Measurements from ENCODE around the gene RIPOR3.
"Not testable (repeated sequence)": the region's sequence is repeated elsewhere in the genome, so short reads cannot be mapped to it uniquely, and the experiment has no call there.

Gene RIPOR3

DNA sequence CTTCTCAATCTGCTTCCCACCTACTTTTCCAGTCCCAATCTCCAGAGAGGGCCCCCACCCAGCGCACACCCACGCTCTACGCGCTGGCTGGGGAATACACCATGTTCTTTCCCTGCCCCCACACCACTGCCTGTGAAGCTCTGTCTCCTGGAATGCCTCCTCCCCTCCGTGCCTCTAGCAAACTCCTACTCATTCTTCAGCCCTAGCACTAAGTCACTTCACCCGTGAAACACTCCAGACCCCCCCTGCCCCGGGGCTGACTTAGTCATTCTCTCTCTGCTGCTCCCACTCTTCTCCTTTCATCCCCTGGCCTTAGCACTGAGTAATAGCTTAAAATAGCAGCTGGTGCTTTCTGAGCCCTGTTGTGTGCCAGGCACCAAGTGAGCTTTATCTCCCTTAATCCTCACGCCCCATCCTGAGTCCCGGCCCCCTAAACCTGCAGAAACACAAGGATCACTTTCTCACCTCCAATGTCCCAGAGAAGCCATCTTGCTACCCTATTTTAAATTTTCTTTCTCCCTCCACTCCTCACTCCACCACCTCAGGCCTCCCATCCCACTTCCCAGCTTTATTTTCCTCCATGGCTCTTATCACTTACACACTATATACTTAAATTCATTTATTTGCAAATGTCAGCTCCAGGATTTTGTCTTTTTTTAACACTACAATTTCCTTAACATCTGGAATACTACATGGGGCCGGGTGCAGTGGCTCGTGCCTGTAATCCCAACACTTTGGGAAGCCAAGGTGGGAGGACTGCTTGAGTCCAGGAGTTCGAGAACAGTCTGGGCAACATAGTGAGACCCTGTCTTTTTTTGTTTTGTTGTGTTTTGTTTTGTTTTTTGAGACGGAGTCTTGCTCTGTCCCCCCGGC is 33.7 kb upstream of the RIPOR3 start:
- no peak for DNase-seq

DNA sequence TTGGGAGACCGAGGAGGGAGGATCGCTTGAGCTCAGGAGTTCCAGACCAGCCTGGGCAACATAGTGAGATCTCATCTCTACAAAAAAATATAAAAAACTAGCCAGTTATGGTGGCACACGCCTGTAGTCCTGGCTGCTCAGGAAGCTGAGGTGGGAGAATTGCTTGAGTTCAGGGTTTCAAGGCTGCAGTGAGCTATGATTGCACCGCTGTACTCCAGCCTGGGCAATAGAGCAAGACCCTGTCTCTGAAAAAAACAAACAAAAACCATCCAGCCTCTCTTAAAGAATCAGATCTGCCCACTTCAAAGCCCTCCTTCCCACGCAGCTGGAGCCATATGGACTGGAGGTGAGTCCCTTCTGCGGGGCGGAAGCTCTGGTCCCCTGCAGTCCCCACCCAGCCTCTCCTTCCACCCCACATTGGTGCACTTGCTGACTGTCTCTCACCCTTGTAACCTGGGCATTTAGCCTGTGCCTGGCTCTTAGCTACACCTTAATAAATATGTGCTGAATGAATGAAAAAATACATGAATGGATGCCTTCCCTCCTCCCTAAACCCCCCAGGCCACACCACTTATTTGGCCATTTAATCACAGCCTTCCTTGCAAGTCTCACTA is 32.9 kb upstream of the RIPOR3 start:
- DNase-seq = no peak

DNA sequence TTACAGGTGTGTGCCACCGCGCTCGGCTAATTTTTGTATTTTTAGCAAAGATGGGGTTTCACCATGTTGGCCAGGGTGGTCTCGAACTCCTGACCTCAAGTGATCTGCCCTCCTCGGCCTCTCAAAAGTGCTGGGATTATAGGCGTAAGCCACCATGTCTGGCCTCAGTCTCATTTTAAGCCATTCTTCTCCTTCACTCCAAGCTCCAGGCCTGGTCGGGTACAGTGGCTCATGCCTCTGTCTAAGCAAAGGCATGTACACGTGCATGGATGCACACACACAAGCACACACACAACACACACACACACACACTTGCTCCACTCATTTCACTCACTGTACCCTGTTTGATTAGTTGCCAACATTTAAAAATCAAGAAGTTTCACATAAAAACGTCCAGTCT is 32.3 kb upstream of the RIPOR3 start:
- DNase-seq = no peak

DNA sequence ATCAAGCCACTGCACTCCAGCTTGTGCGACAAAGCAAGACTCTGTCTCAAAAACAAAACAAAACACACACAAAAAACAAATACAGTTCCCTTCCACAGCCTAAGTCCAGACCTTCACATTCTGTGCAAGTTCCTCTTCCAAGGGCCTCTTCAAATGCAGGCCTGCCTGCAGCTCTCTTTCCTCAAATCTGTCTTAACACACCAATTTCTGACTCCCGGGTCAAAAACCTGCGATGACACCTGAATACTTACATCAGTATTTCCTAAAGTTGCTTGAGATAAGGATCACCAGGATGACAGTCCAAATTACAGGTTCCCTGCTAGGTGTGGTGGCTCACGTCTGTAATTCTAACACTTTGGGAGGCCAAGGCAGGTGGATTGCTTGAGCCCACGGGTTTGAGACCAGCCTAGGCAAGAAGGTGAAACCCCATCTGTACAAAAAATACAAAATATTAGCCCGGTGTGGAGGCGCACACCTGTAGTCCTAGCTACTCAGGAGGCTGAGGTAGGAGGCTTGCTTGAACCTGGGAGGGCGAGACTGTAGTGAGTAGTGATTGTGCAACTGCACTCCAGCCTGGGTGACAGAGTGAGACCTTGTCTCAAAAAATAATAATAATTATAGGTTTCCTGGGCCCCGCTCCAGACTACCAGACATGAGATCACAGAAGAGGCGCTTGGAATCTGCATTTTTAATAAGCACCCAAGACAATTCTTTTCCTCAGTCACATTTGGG is 31.2 kb upstream of the RIPOR3 start:
- DNase-seq = no peak

DNA sequence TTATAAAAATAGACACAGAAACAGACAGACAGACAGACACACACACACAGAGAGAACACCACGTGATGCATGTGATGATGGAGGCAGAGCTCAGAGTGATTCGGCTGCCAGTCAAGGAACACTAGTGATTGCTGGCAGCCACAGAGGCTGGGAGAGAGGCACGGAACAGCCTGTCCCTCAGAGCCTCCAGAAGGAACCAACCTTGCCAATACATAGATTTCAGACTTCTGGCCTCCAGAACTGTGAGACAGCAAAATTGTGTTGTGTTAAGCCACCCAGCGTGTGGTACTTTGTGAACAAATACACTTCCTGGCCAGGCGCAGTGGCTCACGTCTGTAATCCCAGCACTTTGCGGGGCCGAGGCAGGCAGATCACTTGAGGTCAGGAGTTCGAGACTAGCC is 30.5 kb upstream of the RIPOR3 start:
- DNase-seq = no peak

DNA sequence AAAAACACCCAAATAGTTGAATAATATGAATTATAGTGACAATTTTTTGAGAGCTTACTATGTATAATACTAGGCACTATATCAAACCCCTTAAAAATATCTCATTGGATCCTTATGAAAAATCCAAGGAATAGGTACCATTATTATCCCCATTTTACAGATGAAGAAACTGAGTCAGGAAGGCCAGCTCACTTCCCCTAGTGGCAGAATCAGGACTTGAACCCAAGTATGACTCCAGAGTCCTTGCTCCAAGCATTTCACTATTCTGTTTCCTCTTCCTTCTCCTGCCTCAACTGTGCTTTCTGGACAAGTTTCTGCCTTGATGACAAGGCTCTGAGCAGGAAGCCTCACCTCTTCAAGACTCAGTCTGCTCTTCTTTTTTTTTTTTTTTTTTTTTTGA is 29.2 kb upstream of the RIPOR3 start:
- no peak for DNase-seq

DNA sequence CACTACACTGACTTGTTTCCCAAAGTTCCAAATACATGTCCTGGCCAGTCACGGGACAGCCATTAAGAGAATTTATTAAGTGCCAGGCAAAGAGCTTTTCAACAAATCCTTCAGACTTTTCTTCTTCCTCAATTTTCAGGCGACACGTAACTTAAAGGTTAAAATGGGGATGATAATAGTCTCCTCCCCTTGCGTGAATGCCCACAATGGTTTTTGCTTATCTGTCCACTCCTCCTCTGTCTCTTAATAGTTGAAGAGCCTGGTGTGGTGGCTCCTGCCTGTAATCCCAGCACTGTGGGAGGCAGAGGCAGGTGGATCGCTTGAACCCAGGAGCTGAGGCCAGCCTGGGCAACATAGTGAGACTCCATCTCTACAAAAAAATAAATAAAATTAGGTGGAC is 28.7 kb upstream of the RIPOR3 start:
- no peak for DNase-seq

DNA sequence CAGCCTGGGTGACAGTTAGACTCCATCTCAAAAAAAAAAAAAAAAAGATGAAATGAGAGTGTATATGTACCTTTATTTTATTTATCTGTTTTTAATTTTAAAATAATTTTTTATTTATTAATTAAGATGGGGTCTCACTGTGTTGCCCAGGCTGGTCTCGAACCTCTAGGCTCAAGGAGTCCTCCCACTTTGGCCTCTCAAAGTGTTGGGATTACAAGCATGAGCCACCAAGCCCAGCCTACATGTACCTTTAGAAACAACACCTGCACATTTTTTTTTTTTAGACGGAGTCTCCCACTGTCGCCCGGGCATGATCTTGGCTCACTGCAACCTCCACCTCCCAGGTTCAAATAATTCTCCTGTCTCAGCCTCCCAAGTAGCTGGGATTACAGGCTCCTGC is 28.0 kb upstream of the RIPOR3 start:
- DNase-seq = no peak

DNA sequence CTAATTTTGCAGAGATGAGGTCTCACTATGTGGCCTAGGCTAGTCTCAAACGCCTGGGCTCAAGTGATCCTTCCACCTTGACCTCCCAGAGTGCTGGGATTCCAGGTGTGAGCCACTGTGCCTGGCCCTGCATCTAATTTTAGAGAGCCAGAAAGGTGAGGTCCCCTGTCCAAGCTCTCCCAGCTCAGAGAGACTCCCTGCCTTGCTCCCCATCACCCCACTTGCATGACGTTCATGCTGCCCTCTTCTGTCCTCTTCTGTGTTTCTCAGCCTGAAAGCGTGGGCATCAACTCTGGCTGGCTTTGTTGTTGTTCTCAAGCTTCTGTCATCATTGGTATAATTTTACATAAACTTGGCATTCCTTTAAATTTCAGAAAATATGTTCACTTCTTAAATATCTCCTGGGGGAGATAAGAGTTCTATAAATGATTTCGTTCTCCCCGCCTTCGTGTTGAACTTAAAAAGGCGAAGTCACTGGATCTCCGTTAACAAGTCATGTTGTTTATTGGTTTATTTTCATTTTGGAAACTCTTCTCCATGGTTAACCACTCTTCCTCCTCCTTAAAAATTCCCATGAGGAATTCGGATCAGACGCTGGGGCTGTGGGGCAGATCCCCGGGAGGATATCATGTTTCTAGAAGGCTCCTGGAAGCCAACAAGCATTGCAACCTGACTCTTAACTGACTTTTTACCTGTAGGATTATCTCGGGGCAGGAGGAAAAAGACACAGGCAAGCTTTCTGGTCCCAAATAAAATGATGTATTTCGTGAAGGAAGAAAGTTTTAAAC is 26.8 kb upstream of the RIPOR3 start:
- DNase-seq = no peak

DNA sequence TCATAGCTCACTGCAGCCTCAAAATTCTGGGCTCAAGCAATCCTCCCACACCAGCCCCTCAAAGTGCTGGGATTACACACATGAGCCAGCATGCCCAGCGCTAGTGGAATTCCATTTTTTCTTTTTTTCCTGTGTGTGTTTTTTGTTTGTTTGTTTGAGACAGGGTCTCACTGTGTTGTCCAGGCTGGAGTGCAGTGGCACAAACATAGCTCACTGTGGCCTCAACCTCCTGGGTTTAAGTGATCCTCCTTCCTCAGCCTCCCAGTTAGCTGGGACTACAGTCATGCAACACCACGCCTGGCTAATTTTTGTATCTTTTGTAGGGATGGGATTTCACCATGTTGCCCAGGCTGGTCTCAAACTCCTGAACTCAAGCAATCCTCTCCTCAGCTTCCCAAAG is 26.0 kb upstream of the RIPOR3 start:
- no peak for DNase-seq

DNA sequence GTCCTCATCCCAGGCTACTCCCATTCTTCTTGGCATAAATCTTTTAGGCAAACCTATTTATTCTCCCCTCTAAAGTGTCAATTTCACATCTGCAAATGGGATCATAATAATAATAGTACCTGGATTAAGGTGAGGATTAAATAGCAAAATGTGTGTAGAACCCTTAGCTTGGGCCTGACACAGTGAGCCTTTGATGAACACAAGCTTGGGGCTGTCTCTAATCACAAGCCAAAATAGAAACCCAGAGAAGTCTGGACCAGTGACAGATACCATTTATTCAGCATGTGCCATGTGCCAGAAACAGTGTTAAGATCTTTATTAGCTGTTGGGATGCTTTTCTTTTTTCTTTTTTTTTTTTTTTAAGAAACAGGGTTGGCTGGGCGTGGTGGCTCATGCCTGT is 25.2 kb upstream of the RIPOR3 start:
- DNase-seq = no peak

DNA sequence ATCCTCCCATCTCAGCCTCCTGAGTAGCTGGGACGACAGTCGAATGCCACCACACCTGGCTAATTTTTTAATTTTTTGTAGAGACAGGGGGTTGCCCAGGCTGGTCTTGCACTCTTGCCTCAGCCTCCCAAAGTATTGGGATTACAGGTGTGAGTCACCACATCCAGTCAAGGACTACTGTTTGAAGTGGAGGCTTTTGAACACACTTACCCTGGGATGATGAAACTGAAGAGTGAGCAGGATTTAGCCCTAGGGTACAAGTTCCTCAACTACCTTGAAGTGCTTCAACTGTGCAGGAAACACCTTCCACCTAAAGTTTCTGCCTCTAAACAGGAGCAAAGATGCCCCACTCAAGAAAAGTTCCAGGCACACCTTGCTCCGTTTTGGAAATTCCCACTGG is 24.4 kb upstream of the RIPOR3 start:
- no peak for DNase-seq

DNA sequence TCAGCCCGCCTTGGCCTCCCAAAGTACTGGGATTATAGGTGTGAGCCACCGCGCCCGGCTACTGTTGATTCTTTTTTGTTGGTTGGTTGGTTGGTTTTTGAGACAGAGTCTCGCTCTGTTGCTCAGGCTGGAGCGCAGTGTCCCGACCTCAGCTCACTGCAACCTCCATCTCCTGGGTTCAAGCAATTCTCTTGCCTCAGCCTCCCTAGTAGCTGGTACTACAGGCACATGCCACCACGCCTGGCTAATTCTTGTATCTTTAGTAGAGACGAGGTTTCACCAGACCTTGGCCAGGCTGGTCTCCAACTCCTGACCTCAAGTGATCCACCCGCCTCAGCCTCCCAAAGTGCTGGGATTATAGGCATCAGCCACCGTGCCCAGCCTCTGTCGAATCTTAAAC is 23.1 kb upstream of the RIPOR3 start:
- not testable (repeated sequence) for DNase-seq

DNA sequence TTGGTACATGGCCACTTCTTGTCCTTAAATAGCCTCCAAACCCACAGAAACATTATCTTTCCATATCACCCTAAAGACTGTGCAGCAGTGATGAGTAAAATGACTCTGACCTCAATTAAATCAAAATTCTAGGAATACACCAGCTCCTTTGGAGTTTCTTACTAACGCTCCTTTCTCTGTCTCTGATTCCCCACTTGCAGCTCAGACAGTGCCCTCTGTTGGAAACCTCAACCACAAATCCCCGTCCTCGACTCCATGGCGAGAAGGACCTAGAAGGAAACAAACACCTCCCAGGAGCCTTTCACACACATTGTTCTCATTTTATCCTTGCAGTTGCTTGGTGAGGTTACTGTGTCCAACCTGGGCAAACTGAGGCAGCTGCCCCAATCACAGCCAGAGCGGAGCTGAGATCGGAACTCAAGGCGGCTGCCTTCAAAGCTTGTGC is 22.3 kb upstream of the RIPOR3 start:
- DNase-seq = no peak

DNA sequence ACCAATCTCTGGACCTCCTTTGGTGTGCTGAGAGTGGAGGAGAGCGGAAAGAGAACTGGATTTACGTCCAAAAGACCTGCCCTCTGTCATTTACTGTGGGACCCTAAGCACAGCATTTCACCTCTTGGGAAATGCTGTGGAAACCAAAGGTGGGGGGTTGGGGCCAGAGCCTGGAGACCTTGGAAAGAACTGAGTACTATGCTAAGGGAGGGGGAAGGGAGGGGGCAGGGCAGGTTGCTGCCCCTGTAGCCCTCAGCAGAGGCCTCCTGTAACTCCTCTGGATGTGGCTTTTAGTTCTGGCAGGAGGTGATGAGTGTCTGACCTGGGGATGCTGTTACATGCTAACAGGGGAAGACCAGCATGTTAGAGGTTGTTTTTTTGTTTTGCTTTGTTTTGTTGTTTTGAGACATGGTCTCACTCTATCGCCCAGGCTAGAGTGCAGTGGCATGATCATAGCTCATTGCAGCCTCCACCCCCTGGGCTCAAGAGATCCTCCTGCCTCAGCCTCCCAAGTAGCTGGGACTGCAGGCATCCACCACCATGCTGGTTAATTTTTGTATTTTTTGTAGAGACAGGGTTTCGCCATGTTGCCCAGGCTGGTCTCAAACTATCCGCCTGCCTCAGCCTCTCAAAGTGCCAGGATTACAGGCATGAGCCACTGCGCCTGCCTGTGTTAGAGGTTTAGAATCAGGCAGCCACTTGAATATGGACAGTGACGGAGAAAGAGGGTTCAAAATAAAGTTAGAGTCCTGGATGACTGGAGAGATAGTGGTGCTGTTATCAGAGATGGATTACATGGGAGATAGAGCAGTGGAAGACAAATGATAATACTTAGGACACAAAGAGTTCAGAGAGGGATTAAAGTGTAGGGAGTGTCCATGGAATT is 21.7 kb upstream of the RIPOR3 start:
- no peak for DNase-seq

DNA sequence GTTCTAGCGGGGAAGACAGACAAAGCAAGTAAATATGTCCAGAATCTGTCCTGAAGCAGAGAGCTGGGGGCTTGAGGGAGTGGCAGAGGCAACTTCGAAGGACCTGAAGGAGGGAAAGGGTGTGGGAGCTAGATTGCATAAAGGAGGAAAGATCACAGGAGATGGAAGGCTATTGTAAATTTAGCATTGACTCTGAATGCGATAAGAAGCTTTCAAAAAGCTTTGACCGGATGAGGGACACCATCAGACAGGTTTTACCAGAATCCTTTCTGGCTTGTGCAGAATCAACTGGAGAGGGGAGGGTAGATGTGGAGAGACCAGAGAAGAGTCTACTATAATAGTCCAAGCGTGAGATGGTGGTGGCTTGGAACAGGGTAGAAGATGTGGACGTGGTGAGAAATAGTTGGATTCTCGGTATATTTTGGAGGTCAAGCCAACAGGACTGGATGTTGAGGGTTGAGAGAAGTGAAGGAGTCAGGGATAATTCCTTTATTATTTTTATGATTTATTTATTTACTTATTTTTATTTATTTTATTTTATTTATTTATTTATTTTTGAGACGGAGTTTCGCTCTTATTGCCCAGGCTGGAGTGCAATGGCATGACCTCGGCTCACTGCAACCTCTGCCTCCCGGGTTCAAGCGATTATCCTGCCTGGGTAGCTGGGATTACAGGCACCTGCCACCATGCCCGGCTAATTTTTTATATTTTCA is 19.9 kb upstream of the RIPOR3 start:
- no peak for DNase-seq

DNA sequence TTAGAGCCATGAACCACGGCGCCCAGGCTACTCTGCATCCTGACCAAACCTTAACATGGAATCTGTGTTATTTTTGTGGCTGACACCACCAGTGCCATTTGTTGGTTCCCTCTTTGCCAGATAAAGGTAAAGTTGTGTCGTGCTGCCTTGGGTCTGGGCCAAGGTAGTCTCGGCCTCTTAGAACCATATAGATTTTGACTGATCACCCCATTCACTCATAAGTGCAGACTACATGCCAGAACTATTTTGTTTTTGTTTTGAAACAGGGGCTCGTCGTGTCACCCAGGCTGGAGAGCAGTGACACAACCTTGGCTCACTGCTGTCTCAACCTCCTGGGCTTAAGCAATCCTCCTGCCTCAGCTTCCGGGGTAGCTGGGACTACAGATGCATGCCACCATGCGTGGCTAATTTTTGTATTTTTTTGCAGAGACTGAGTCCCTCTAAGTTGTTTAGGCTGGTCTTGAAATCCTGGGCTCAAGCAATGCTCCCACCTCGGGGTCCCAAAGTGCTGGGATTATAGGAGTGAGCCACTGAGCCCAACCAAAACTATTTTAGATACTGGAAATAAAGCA is 19.2 kb upstream of the RIPOR3 start:
- DNase-seq = no peak

DNA sequence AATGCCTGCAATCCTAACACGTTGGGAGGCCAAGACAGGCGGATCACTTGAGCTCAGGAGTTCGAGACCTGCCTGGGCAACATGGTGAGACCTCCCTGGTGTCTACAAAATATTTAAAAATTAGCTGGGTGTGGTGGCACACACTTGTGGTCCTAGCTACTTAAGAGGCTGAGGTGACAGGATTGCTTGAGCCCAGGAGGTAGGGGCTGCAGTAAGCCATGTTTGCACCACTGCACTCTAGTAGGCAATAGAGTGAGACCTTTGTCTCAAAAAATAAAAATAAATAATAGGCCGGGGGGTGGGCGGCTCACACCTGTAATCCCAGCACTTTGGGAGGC is 18.3 kb upstream of the RIPOR3 start:
- no peak for DNase-seq

DNA sequence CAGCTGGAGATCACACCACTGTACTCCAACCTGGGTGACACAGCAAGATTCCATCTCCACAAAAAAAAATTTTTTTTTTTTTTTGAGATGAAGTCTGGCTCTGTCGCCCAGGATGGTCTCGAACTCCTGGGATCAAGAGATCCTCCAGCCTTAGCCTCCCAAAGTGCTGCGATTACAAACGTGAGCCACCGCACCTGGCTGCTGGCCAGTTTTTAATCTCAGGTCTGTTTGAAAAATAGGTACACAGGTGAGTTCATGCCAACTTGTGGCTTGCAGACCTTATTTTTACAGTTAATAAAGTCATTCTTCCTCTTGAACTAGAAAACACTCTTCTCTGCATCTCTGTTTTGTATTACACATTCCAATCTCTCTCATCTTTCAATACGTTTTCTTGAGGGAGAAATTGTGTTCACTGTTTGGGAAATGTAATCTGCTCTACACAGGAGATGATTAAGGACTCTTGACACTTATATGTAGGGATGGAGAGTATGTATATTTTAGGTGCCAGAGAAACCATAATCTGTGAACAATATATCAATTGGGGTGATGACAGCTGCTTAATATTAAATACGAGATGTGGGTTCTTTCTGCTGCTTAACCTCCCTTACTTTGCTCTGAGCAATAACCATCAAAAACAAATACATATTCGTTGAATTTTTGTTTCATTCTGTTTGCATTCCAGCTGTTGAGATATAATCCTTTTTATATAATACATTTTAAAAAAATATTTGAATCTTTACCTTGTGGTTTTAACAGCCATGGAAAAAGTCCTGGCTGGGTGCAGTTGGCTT is 17.7 kb upstream of the RIPOR3 start:
- DNase-seq = no peak

DNA sequence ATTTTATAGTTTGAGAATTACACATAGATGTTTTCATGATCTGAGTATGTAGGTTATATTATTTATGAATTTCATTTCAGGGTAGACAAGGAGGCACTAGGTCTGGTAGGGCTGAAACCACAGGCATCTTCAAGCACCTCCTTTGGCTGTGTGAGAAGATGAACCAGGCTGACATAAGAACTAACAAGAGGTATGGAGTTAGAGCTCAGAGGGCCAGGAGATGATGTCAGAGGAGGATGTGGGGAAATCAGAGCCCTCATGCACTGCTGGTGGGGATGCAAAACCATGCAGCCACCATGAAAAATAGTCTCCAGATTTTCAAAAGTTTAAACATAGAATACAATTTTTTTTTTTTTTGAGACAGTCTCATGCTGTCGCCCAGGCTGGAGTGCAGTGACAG is 13.6 kb upstream of the RIPOR3 start:
- DNase-seq = no peak
